ENCODE measurements around the gene NEK6. TPM values are rescaled to one million over a fixed set of nuclear protein-coding genes. Genes with fewer than 3 reads are reported as not detected.

NEK6 gene
- total RNA-seq, 6 experiments from 2014 or later = 61.6 to 128 (median 67.5) TPM

- Histone ChIP-seq H3K4me1 (peaks cover 0 to 9% (median 2%) of the 10 kb centered on the region in 4 donors), H3K27me3 (no peaks in the 10 kb centered on the region), H3K4me3 (no peak overlapping the region), H3K27ac (no peak overlapping the region), H3K36me3 (peaks cover 0 to 88% (median 44%) of the 10 kb centered on the region in 4 donors), H3K9me3 (no peaks in the 10 kb centered on the region)
- TF ChIP-seq CTCF (IDR thresholded peaks at IDR 0.05) = no peak
- intact Hi-C loops (cut with DNase I) = no loop called here
- DNase-seq (peak in 1 of 3 donors; percentile 48), ATAC-seq (peak in 1 of 4 donors; percentile 1)
- WGBS (ENCODE audit: insufficient coverage, low coverage, low lambda C conversion rate, missing lambda C conversion rate) = 88% methylated on average over 3 of the region's 12 CpGs
Observed at GRCh38 chr9:124348831-124349230, 91.1 kb downstream of the NEK6 start.

- intact Hi-C loops (cut with DNase I) = no loop called here
- no peaks in the 10 kb centered on the region for H3K27me3 ChIP-seq
- ATAC-seq (no peak), DNase-seq (no peak)
- TF ChIP-seq CTCF (IDR thresholded peaks at IDR 0.05) (no peak), POLR2A (IDR thresholded peaks at IDR 0.05) (no peak)
- peaks cover 0 to 9% (median 2%) of the 10 kb centered on the region in 4 donors for H3K4me1 ChIP-seq
- WGBS (ENCODE audit: insufficient coverage, low coverage, low lambda C conversion rate, missing lambda C conversion rate) = 100% methylated on average over 3 of the region's 8 CpGs
- peaks cover 0 to 85% (median 46%) of the 10 kb centered on the region in 4 donors for H3K36me3 ChIP-seq
- H3K27ac ChIP-seq = no peak overlapping the region
- H3K9me3 ChIP-seq = no peaks in the 10 kb centered on the region
- no peak overlapping the region for H3K4me3 ChIP-seq
Observed at GRCh38 chr9:124349267-124349666, 91.5 kb downstream of the NEK6 start.

DNA sequence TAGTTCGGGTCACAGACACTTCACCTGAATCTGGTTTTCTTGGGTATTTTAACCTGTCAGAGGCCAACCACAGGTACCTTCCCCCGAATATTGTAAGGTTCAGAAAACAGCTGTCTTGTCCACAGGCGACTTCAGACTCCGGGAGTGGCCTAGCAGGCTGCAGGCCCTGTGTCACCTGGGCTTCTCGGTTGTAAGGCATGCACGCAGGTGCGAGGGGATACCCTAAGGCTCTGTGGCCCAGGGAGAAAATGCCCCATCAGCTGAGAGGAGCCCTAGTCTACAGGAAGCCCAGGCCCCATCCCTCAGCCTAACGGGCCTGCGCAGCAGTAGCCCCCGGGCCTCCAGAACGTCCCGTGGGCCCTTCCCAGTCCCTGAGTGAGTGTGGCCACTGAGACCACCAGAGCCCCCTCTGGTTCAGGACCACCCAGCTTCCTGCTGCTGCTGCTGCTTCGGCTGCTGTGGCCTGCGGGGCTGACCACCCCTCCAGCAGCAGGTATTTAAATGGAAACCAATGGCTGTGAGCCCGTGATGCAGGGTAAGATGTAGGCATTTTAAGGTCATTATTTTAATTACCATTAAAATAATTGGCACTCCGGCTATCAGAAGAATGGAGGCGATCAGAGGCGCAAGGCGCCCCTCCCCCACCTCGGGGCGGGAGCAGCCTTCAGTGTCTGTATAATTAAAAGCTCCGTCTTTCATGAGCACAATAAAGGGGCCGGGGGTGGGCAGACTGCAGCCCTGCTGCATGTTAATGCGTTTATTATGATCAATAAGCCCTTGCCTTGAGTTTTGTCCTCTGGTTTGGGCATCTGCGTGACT, 92.1 kb downstream of the NEK6 start:
- H3K4me1 ChIP-seq = peaks cover 0 to 9% (median 2%) of the 10 kb centered on the region in 4 donors
- DNase-seq (peak in 1 of 3 donors; percentile 36), ATAC-seq (no peak)
- H3K27ac ChIP-seq = no peak overlapping the region
- WGBS (ENCODE audit: insufficient coverage, low coverage, low lambda C conversion rate, missing lambda C conversion rate) = 83% methylated on average over 12 of the region's 25 CpGs
- peaks cover 0 to 87% (median 46%) of the 10 kb centered on the region in 4 donors for H3K36me3 ChIP-seq
- TF ChIP-seq CTCF (IDR thresholded peaks at IDR 0.05) (no peak), POLR2A (IDR thresholded peaks at IDR 0.05) (no peak)
- intact Hi-C loops (cut with DNase I) = no loop called here
- H3K4me3 ChIP-seq = no peak overlapping the region
- H3K9me3 ChIP-seq = no peaks in the 10 kb centered on the region
- H3K27me3 ChIP-seq = no peaks in the 10 kb centered on the region

GRCh38 chr9:124350494-124351263, 92.9 kb downstream of the NEK6 start:
- peak; percentile 5 to 58 (median 46) for ATAC-seq
- peak overlapping the region in 1 of 3 donors; percentile 26 for H3K27ac ChIP-seq
- WGBS (ENCODE audit: insufficient coverage, low coverage, low lambda C conversion rate, missing lambda C conversion rate) = 84% methylated on average over 5 of the region's 16 CpGs
- no peaks in the 10 kb centered on the region for H3K27me3 ChIP-seq
- TF ChIP-seq CTCF (IDR thresholded peaks at IDR 0.05) (no peak), POLR2A (IDR thresholded peaks at IDR 0.05) (no peak)
- H3K9me3 ChIP-seq = no peaks in the 10 kb centered on the region
- intact Hi-C loops (cut with DNase I) = no loop called here
- H3K4me3 ChIP-seq = no peak overlapping the region
- H3K4me1 ChIP-seq = peaks cover 0 to 9% (median 2%) of the 10 kb centered on the region in 4 donors
- peak in 1 of 3 donors; percentile 43 for DNase-seq
- peaks cover 0 to 89% (median 46%) of the 10 kb centered on the region in 4 donors for H3K36me3 ChIP-seq
